Fibroblast of peridontal ligament (primary cell): ENCODE data around the gene WFIKKN2.

Source experiments
- DNase-seq: peaks from one replicate; pipeline ENCODE4 v3.0.0-alpha.2; 2010; ENCODE audit errors: extremely low read depth

WFIKKN2 gene

GRCh38 chr17:50834429-50835300 is 721 bp upstream of the WFIKKN2 start:
- peak; percentile 28 for DNase-seq

GRCh38 chr17:50836826-50837225 is 1.4 kb downstream of the WFIKKN2 start:
- no peak for DNase-seq

GRCh38 chr17:50837286-50837979 is 2.0 kb downstream of the WFIKKN2 start:
- DNase-seq, result no peak

GRCh38 chr17:50837980-50838954 is 2.9 kb downstream of the WFIKKN2 start:
- DNase-seq, result no peak

GRCh38 chr17:50839591-50840310 is 4.4 kb downstream of the WFIKKN2 start:
- no peak for DNase-seq

- no peak for DNase-seq
These were observed 5.0 kb downstream of the WFIKKN2 start for GRCh38 chr17:50840311-50840851.

- DNase-seq, result no peak
These were observed 6.0 kb downstream of the WFIKKN2 start for GRCh38 chr17:50841277-50841948.

- peak; percentile 73 for DNase-seq
These were observed 6.6 kb downstream of the WFIKKN2 start for GRCh38 chr17:50841949-50842354.

GRCh38 chr17:50842506-50843149 is 7.2 kb downstream of the WFIKKN2 start:
- no peak for DNase-seq

GRCh38 chr17:50843150-50843905 is 7.9 kb downstream of the WFIKKN2 start:
- DNase-seq, result no peak

GRCh38 chr17:50844117-50844700 is 8.8 kb downstream of the WFIKKN2 start:
- DNase-seq, result no peak

- peak; percentile 36 for DNase-seq
These were observed 10.1 kb downstream of the WFIKKN2 start for GRCh38 chr17:50845240-50846147.

- DNase-seq, result no peak
These were observed 12.2 kb downstream of the WFIKKN2 start for GRCh38 chr17:50847566-50847965.

- no peak for DNase-seq
These were observed 12.7 kb downstream of the WFIKKN2 start for GRCh38 chr17:50848039-50848438.

- DNase-seq, result no peak
These were observed 13.3 kb downstream of the WFIKKN2 start for GRCh38 chr17:50848711-50849110.

- DNase-seq, result no peak
These were observed 15.3 kb downstream of the WFIKKN2 start for GRCh38 chr17:50850640-50851039.

GRCh38 chr17:50853015-50853615 is 17.7 kb downstream of the WFIKKN2 start:
- DNase-seq, result no peak
